ENCODE measurements around the gene SHOC1. TPM values are rescaled to one million over a fixed set of nuclear protein-coding genes. Genes with fewer than 3 reads are reported as not detected.

The SHOC1 gene
- total and polyA plus RNA-seq, 2 donors (not counting 3 experiments of a cell fraction or from before 2014, with no cell fraction given), result not detected

- no TSS peak for BruUV-seq (replicated peaks)
- ChIA-PET CTCF (no interaction called here), POLR2A (no interaction called here)
- H3K79me2 ChIP-seq (ENCODE audit: control insufficient read depth, insufficient read depth, low read length), result no peaks in the 10 kb centered on the region
- H3K9me1 ChIP-seq (replicated peaks; ENCODE audit: control insufficient read depth, extremely low read depth, insufficient read depth, low read length), result no peaks in the 10 kb centered on the region
- no peaks in the 10 kb centered on the region for H3K27me3 ChIP-seq (ENCODE audit: control insufficient read depth in 2 of 2, insufficient read depth in 2 of 2, low read length in 2 of 2)
- H3K4me2 ChIP-seq (ENCODE audit: insufficient read depth, low read length), result no peak overlapping the region
- H3K9me3 ChIP-seq (replicated peaks; ENCODE audit: control insufficient read depth, insufficient read depth, low read length), result no peaks in the 10 kb centered on the region
- H2AFZ ChIP-seq (ENCODE audit: low read depth, low read length), result no peak overlapping the region
- no peaks in the 10 kb centered on the region for H4K20me1 ChIP-seq (replicated peaks; ENCODE audit: control insufficient read depth, extremely low read depth, insufficient read depth, low read length)
- H3K4me1 ChIP-seq (ENCODE audit: control insufficient read depth, extremely low read depth, insufficient read depth, low read length), result peaks cover 12% of the 10 kb centered on the region
- intact Hi-C loops (cut with micrococcal nuclease) (no loop called here), dilution Hi-C loops (cut with MboI; ENCODE audit: extremely low pct_ligation_motif_present, low sequenced_read_pairs) (no loop called here)
- no peaks in the 10 kb centered on the region for H3K36me3 ChIP-seq (ENCODE audit: control insufficient read depth in 2 of 2, extremely low read depth in 1 of 2, insufficient read depth in 2 of 2, low read length in 2 of 2)
- no peak overlapping the region for H3K9ac ChIP-seq (replicated peaks; ENCODE audit: extremely low read depth, insufficient read depth, low read length)
- DNase-seq (ENCODE audit: low read depth, low spot score), result no peak
- H3K27ac ChIP-seq (ENCODE audit: insufficient read depth, low read depth, low read length), result no peak overlapping the region
- FAIRE-seq, result no peak
- no peak for TF ChIP-seq POLR2AphosphoS5 (IDR thresholded peaks at IDR 0.05; ENCODE audit: insufficient read depth, low read depth, low read length)
- TF ChIP-seq, protein P1, sequence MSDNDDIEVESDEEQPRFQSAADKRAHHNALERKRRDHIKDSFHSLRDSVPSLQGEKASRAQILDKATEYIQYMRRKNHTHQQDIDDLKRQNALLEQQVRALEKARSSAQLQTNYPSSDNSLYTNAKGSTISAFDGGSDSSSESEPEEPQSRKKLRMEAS (IDR thresholded peaks at IDR 0.05; ENCODE audit: insufficient read depth, insufficient read length), result no peak
- TF ChIP-seq MYC (IDR thresholded peaks at IDR 0.05; ENCODE audit: low read depth, low read length), result no peak
- TF ChIP-seq EZH2 (IDR thresholded peaks at IDR 0.05; ENCODE audit: borderline replicate concordance, low read depth, low read length, severe bottlenecking), result no peak
- TF ChIP-seq CTCF (IDR thresholded peaks at IDR 0.05; ENCODE audit: extremely low read depth in 1 of 2, insufficient read depth in 1 of 2, low read depth in 1 of 2, low read length in 2 of 2), result no peak
- TF ChIP-seq POLR2A (IDR thresholded peaks at IDR 0.05; ENCODE audit: low read depth, low read length), result no peak
- TF ChIP-seq FOS (IDR thresholded peaks at IDR 0.05; ENCODE audit: borderline replicate concordance, insufficient read depth, low read length), result no peak
- no peak for TF ChIP-seq JUN (IDR thresholded peaks at IDR 0.05; ENCODE audit: borderline replicate concordance, insufficient read depth, insufficient read length, low read depth)
- no peak for TF ChIP-seq GATA2 (IDR thresholded peaks at IDR 0.05; ENCODE audit: insufficient read depth, insufficient read length, low read depth, low read length)
- H3K4me3 ChIP-seq (replicated peaks in 1 of 3; ENCODE audit: insufficient read depth in 1 of 3, low read depth in 1 of 3, low read length in 3 of 3), result no peak overlapping the region
These were observed 39.2 kb upstream of the SHOC1 start for GRCh38 chr9:111833941-111834340.
